HG02840 (cell line): ENCODE measurements around the gene ITGB2.

Source experiments
- ATAC-seq: cut with Tn5 transposase; IDR thresholded peaks from one replicate; pipeline ENCODE4 v1.9.1; 2021; ENCODE audit warnings: mild to moderate bottlenecking, moderate library complexity, moderate number of reproducible peaks; ENCODE audit not compliant: unreplicated experiment, low FRiP score

ITGB2 gene

GRCh38 chr21:44850905-44851657 lies 69.6 kb downstream of the ITGB2 start:
- no peak for ATAC-seq

- ATAC-seq = no peak
Observed at GRCh38 chr21:44850208-44850800, 70.4 kb downstream of the ITGB2 start.

GRCh38 chr21:44849616-44850130 lies 71.0 kb downstream of the ITGB2 start:
- ATAC-seq = no peak

- ATAC-seq = no peak
Observed at GRCh38 chr21:44848821-44849521, 71.7 kb downstream of the ITGB2 start.

GRCh38 chr21:44847261-44848056 lies 73.2 kb downstream of the ITGB2 start:
- no peak for ATAC-seq

- ATAC-seq = no peak
Observed at GRCh38 chr21:44846485-44847260, 74.0 kb downstream of the ITGB2 start.

- ATAC-seq = no peak
Observed at GRCh38 chr21:44846224-44846484, 74.5 kb downstream of the ITGB2 start.

- no peak for ATAC-seq
Observed at GRCh38 chr21:44845418-44846223, 75.1 kb downstream of the ITGB2 start.

- no peak for ATAC-seq
Observed at GRCh38 chr21:44844256-44844655, 76.4 kb downstream of the ITGB2 start.

GRCh38 chr21:44842721-44843445 lies 77.8 kb downstream of the ITGB2 start:
- ATAC-seq = no peak

GRCh38 chr21:44842087-44842486 lies 78.6 kb downstream of the ITGB2 start:
- ATAC-seq = no peak

- ATAC-seq = no peak
Observed at GRCh38 chr21:44840771-44841170, 79.9 kb downstream of the ITGB2 start.

GRCh38 chr21:44838951-44839350 lies 81.7 kb downstream of the ITGB2 start:
- ATAC-seq = no peak

GRCh38 chr21:44838039-44838895 lies 82.4 kb downstream of the ITGB2 start:
- no peak for ATAC-seq

GRCh38 chr21:44837537-44837936 lies 83.2 kb downstream of the ITGB2 start:
- ATAC-seq = no peak

- ATAC-seq = no peak
Observed at GRCh38 chr21:44836666-44837471, 83.8 kb downstream of the ITGB2 start.

- ATAC-seq = no peak
Observed at GRCh38 chr21:44836349-44836665, 84.4 kb downstream of the ITGB2 start.
